ENCODE data around the gene CMIP.
"Not testable (repeated sequence)": the region's sequence is repeated elsewhere in the genome, so short reads cannot be mapped to it uniquely, and the experiment has no call there.

Gene CMIP

GRCh38 chr16:81520151-81520470 lies 75.5 kb downstream of the CMIP start:
- no peak for DNase-seq

DNA sequence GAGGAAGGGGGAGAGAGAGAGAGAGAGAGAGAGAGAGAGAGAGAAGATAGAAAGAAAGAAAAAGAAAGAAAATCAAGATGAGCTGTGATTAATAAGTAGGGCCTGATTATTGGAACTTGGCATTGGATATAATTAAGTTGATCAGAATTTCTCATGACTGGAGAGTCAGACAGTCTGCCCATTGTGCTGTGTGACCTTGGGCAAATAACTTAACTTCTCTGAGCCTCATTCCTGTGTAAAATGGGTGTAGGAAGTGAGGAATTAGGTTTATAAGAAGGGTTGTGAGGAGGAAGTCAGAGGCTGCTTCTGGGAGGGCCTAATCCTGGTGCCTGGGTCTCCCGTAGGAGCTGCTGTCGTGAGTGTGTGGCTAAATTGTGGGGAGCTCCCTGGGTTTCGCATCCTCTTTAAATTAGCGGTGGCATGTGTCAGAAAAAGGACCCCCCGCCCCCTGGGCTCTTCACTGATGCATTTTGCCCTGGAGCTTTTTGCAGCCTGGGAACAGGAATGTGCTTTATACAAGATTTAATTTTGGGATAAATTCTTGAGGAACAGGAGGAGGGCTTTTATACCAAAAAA lies 76.0 kb downstream of the CMIP start:
- no peak for DNase-seq

- DNase-seq, result peak; percentile 89
Measured at GRCh38 chr16:81521141-81521626, 76.6 kb downstream of the CMIP start.

DNA sequence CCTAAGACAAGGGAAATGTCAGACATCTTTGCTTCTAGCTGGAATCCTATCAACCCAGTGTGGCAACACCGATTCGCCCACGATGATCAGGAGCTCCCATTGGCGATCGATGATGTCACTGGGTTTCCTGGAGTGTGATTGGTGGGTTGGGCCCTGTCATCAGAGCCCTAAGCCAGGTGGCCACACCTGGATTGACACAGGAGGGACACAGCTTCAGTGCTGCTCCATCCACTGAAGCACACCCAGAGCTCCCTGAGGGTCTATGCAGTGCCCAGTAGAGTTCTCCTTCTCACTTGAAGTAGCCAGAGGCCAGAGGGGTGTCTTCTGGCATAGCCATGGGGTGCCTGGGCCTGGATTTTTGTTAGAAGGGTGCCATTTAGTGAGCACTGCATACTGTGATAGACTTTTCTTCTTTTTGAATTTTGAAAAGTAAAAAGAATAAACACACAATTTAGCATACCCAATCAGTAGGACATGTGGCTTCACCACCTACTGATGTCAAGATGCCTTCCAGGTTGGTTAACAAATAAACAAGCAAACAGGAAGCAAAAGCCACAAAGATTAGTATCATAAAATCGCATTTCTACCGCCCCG lies 77.6 kb downstream of the CMIP start:
- DNase-seq, result peak; percentile 69

DNA sequence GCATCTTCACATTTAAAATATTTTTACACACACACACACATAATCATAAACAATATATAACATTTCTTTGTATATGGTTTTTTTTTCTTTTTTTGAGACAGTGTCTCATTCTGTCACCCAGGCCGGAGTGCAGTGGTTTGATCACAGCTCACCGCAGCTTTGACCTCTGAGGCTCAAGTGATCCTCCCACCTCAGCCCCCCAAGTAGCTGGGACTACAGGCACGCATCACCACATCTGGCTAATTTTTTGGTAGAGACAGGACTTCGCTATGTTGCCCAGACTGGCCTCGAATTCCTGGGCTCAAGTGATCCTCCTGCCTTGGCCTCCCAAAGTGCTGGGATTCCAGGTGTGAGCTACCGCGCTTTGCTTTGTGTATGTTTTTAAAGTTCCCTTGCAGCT lies 78.2 kb downstream of the CMIP start:
- peak; percentile 17 for DNase-seq

DNA sequence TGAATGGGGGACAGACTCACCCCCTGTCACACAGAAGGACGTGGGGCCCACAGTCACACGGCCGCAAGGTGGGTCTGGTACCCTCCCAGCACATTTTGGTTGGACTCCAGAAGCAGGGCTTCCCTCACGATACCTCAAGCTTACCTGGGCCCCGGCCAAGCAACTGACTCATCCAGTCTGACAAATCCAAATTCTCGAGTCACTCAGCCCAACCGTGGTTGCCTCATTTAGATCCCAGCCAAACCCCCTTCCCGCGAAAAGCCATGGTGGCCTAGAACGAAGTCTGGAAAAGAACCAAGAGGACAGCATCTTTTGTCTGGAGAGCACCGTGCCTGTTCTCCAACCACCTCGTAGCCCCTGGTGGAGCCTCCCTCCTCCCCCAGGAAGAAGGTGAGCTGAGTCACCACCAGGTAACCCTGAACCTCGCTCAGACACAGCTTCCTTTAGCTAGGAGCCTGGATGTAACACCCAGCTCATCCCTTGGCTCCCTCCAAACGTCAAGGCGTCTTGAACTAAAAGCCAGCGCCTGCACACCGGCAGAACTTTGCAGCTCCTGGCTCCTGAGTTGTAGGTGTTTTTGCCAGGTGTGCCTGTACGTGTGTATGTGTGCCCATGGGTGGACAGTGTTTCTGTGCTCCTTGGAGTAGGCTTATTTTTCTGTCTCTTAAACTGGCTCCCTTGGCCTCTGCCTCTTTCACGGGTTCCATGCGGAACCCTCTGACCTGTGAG lies 78.9 kb downstream of the CMIP start:
- DNase-seq, result no peak

DNA sequence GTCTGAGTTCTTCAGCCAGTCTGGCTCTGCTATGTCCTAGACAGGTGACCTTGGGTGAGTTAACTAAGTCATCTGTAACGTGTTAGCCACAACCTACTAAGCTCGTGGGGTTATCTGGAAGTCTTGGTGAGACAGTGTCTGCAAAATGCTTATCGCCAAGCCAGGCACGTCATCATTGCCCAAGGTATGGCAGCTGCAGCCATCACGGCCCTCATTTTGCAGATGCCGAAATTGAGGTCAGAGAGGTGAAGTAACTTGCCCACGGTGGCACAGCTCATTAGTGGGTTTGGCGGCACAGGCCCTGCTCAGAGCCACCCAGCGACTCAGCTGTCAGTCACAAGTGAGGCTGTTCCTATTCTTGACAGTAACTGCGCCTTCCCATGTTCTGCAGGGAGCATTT lies 79.8 kb downstream of the CMIP start:
- peak; percentile 79 for DNase-seq

GRCh38 chr16:81524885-81525284 lies 80.3 kb downstream of the CMIP start:
- not testable (repeated sequence) for DNase-seq

DNA sequence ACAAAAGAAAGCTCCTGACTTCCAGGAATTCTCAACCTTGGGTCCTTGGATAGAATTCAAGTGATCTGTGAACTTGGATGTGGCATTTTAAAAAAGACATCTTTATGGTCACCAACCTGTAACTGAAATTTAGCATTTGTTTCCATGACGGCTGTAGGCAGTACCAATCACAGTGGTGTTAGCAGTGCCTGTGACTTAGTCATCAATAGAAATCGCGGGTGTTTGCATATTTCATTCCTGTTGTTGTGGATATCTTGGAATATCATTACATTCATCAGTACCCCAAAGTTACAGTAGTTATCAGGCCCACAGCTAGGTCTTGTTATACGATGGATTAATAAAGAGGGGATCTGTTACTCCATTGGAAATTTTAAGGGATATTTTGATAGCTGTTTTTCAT lies 81.6 kb downstream of the CMIP start:
- DNase-seq, result no peak

GRCh38 chr16:81526935-81527334 lies 82.3 kb downstream of the CMIP start:
- DNase-seq, result peak; percentile 44

- DNase-seq, result no peak
Measured at GRCh38 chr16:81527477-81528178, 83.0 kb downstream of the CMIP start.

DNA sequence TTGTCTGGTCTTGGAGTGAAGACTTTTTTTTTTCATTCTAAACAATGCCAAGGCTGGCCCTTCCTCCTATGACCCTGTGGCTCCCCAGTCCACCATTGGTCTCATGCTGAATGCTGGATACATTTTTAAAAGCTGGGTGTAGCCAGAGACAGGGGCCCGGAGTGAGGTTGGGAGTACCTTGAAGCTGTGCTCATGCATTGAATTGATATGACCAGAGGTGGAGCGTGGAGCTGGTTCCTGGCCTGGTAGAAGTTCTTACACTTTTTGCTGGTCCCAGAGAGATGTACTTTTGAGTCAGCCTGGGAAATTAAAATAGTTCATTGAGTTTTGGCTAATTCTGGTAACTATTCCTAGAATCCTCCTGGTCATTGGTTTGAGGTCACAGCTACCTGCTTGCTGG lies 83.6 kb downstream of the CMIP start:
- DNase-seq, result no peak

DNA sequence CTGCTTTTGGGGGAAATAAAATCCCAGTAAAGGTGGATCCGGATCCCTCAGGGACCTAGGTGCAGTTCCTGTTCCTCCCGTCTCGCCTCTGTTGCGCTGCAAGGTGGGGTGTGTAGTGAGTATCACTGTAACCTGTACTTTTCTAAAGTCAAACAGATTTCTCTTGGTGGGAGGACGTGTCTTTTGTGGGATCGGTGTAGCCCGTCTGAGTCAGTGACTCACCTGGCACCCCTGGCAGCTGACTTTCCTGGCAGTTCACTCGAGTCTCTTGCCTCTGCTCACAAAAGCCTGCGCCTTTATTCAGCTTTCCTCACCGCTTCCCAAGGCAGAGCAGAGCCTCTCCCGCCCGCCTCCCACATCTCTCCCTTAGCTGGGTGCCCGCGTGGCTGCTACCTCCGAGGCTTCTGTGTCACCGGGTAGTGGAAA lies 85.7 kb downstream of the CMIP start:
- DNase-seq, result no peak

DNA sequence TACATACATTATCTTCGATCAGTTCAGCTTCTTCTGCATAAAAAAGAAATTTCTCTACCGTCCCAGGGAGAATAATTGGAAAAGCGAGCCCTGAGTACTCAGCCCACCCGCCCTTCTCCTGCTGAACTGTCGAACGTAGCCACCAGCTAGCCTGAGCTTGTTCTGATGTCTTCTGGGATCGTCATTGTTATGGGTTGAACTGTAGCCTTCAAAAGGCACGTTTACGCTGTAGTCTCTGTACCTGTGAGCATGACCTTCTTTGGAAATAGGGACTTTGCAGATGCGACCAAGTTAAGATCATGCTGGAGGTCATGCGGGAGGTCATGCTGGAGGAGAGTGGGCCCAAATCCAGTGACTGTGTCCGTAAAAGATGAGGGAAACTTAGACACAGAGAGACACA lies 86.2 kb downstream of the CMIP start:
- DNase-seq, result no peak

DNA sequence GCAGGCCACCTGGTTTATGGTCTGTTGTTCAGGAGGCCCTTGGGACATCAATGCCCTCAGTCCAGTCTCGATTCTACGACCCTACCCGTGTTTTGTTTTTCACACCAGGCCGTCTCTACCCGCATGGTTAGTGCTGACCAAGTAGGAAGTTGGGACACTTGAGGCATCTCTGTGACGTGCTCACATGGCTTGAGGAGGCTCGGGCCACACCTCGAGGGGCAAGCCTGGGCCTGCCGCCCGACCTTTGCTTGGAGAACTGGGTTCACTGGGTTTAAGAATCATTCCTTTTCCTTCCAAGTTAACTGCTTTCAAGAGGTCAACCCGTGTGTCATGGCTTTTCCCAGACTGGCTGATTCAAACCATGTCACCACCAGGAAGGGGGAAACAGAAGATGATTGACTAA lies 86.8 kb downstream of the CMIP start:
- no peak for DNase-seq

DNA sequence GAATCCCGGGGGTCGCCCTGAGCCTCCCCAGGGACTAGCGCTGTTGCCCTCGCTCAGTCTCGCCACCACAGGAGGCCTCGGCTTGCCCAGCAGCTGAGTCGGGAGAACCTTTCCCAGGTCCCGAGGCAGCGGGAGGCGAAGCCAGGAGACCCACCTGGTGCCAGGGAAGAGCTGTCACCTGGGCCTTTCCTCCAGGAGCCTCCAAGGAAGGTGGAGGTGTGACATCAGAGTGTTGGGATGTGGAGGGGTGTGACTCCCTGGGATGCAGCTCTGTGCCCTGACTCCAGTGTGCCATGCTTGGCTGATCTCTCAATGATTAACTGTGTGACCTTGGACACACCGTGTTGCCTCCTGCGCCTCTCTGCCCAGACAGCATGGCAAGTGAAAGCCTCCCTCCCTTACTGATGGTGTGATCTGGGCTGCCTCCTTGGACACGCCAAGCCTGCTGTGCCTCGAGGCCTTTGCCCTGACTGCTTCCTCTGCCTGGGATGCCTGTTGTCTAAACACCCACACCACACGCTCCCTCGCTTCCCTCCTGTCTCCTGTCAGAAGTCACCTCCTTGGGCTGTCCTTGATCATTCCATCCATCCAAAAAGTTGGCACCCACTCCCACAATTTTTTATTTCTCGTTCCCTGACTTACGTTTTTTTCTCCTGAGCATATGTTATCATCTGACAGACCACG lies 88.0 kb downstream of the CMIP start:
- no peak for DNase-seq

GRCh38 chr16:81533175-81533507 lies 88.5 kb downstream of the CMIP start:
- DNase-seq, result no peak

GRCh38 chr16:81535679-81536360 lies 91.2 kb downstream of the CMIP start:
- DNase-seq, result no peak

DNA sequence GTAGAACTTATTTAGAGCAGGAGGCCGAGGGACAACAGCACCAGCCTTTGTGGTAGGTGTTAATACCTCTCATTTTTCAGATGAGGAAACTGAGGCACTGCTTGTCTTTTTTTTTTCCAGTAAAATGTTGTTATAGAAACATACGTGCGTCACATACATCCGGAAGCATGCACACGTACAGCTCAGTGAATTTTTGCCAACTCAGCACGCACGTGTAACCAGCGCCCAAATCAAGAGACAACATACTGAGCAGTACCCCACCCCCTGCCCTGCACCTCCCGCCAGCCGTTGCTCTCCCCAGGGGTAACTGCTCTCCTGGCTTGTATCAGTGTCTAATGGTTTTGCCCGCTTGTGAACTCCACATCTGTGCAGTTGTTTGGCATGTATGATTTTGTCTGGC lies 92.0 kb downstream of the CMIP start:
- DNase-seq, result no peak

- DNase-seq, result no peak
Measured at GRCh38 chr16:81537721-81538561, 93.3 kb downstream of the CMIP start.

DNA sequence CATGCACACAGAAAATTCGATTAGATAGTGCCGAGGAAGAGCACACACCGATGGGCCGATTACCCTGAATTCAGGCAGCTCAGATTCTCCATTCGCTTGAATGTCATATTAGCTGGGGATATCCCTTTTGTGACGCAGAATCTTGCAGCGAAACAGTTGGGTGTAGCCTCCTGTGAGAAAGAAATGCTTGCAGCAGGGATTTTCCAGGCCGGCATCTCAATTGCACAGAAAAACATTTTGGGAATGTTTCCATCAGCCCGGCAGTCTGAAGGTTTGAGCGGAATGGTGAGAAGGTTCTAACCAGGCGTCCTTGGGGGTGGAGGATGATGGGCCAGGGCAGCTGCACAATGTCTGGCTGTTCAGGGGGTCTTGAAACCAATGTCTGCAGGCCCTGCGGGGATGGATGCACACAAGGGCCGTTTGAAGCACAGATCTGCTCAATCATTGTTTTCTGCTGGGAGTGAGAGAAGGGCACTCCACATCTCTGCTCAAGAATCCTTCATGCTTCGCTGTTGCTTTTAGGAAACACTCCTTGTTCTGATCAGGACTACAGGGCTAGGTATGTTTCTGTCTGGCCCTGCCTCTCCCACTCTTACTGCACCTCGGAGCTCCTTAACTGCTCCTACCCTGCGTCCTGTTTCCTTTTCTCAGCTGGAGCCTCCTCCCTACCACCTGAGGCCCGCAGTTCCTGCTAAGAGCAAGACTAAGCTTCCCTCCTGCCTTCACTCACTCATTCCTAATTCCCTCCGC lies 94.6 kb downstream of the CMIP start:
- DNase-seq, result no peak

All from CD4-positive, alpha-beta T cell treated with Interleukin-10 for 1 hour (primary cell).